Skeletal muscle tissue (tissue), 4 donors: ENCODE measurements around the gene CERK. TPM values are rescaled to one million over a fixed set of nuclear protein-coding genes. Genes with fewer than 3 reads are reported as not detected.

Experiments
- H3K27ac ChIP-seq: one replicate; pipeline ENCODE4 v1.7.0; 2013; ENCODE audit warnings: mild to moderate bottlenecking, low read depth, low read length, inconsistent platforms
- H3K27me3 ChIP-seq, 3 donors: one replicate each; pipeline ENCODE4 v1.7.0; 2013; ENCODE audit warnings: low read length in 3 of 3; ENCODE audit not compliant: control insufficient read depth in 3 of 3, insufficient read depth in 3 of 3
- H3K36me3 ChIP-seq, 3 donors: one replicate each; pipeline ENCODE4 v1.7.0; 2013; ENCODE audit warnings: low read length in 3 of 3; ENCODE audit not compliant: control insufficient read depth in 3 of 3, insufficient read depth in 3 of 3
- H3K4me1 ChIP-seq, 3 donors: one replicate each; pipeline ENCODE4 v1.7.0; 2013; ENCODE audit warnings: low read length in 3 of 3, mild to moderate bottlenecking in 3 of 3; ENCODE audit not compliant: control insufficient read depth in 3 of 3, insufficient read depth in 3 of 3
- H3K4me3 ChIP-seq, 3 donors: one replicate each; pipeline ENCODE4 v1.7.0; 2013; ENCODE audit warnings: low read length in 3 of 3
- H3K9ac ChIP-seq, 3 donors: one replicate each; pipeline ENCODE4 v1.7.0; 2013; ENCODE audit warnings: low read length in 3 of 3, mild to moderate bottlenecking in 3 of 3, moderate library complexity in 2 of 3, low read depth in 1 of 3
- H3K9me3 ChIP-seq, 3 donors: one replicate each; pipeline ENCODE4 v1.7.0; 2013; ENCODE audit warnings: low read length in 3 of 3; ENCODE audit not compliant: control insufficient read depth in 3 of 3
- total RNA-seq: library from RNA; depleted of rRNA; stranded (reverse); fragments of >200 nt; gene quantifications from one replicate; pipeline ENCODE4 v1.2.3, GENCODE V29; 2014
- donor health status: Osteomylitis.

The CERK gene
- total RNA-seq, 1 donor from 2014 or later: 18.3 TPM

- Histone ChIP-seq H3K27me3 (no peaks in the 10 kb centered on the region), H3K4me1 (peaks cover 27 to 52% (median 37%) of the 10 kb centered on the region in 3 donors), H3K9me3 (no peaks in the 10 kb centered on the region), H3K4me3 (no peak overlapping the region), H3K27ac (peak overlapping the region; percentile 40), H3K36me3 (no peaks in the 10 kb centered on the region), H3K9ac (no peak overlapping the region)
These were observed 29.4 kb upstream of the CERK start for GRCh38 chr22:46767249-46767985.

- no peak overlapping the region for H3K27ac ChIP-seq
These were observed 28.6 kb upstream of the CERK start for GRCh38 chr22:46766611-46767010.

DNA sequence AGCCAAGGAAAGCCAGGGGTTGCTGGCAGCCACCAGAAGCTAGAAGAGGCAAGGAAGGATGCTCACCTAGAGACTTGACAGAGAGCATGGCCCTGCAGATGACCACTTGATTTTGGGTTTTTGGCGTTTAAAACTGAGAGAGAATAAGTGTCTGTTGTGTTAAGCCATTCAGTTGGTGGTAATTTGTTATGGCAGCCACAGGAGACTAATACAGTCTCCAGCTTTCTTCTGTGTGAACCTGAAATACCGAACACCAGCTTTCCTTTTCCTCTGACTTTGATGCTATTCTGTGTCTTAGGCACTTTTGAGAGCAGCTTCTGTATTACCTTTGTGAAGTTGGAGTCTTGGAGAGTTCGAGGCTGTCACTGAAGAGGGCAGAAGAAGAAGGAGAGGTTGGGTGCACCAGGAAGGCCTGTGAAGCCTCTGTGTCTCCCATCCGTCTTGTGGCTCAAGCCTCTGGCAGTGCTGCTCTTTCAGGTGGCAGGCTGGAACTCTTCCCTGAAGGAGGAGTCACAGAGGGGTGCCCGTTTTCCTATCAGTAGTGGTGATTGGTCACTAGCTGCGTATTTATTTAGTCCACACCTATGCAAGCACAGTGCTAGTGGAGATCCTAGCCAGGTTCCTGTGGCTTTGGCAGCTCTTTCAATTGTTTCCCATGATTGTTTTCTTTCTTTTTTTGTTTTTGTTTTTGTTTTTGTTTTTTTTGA lies 26.9 kb upstream of the CERK start:
- H3K9me3 ChIP-seq: no peaks in the 10 kb centered on the region
- H3K36me3 ChIP-seq: peaks cover 2 to 3% (median 2%) of the 10 kb centered on the region in 3 donors
- H3K4me1 ChIP-seq: peaks cover 27 to 56% (median 39%) of the 10 kb centered on the region in 3 donors
- no peaks in the 10 kb centered on the region for H3K27me3 ChIP-seq
- no peak overlapping the region for H3K9ac ChIP-seq
- H3K4me3 ChIP-seq: no peak overlapping the region
- H3K27ac ChIP-seq: no peak overlapping the region

More at GRCh38 chr22:46766611-46767010, 28.6 kb upstream of the CERK start:
- H3K9me3 ChIP-seq: no peaks in the 10 kb centered on the region
- peaks cover 29 to 56% (median 39%) of the 10 kb centered on the region in 3 donors for H3K4me1 ChIP-seq
- H3K4me3 ChIP-seq: no peak overlapping the region
- H3K27me3 ChIP-seq: no peaks in the 10 kb centered on the region
- no peak overlapping the region for H3K9ac ChIP-seq
- H3K36me3 ChIP-seq: peaks cover 0 to 2% (median 0%) of the 10 kb centered on the region in 3 donors

- peaks cover 21 to 49% (median 32%) of the 10 kb centered on the region in 3 donors for H3K4me1 ChIP-seq
- H3K36me3 ChIP-seq: peaks cover 2 to 4% (median 2%) of the 10 kb centered on the region in 3 donors
- no peak overlapping the region for H3K4me3 ChIP-seq
- H3K9me3 ChIP-seq: no peaks in the 10 kb centered on the region
- no peaks in the 10 kb centered on the region for H3K27me3 ChIP-seq
- no peak overlapping the region for H3K27ac ChIP-seq
- no peak overlapping the region for H3K9ac ChIP-seq
These were observed 26.2 kb upstream of the CERK start for GRCh38 chr22:46764140-46764680.

GRCh38 chr22:46763051-46763705 lies 25.1 kb upstream of the CERK start:
- Histone ChIP-seq H3K27ac (peak overlapping the region; percentile 95), H3K9me3 (no peaks in the 10 kb centered on the region), H3K36me3 (peaks cover 2 to 4% (median 2%) of the 10 kb centered on the region in 3 donors), H3K9ac (peak overlapping the region; percentile 98 to 100 (median 100)), H3K4me3 (peak overlapping the region; percentile 85 to 100 (median 98)), H3K4me1 (peaks cover 24 to 48% (median 34%) of the 10 kb centered on the region in 3 donors), H3K27me3 (no peaks in the 10 kb centered on the region)

DNA sequence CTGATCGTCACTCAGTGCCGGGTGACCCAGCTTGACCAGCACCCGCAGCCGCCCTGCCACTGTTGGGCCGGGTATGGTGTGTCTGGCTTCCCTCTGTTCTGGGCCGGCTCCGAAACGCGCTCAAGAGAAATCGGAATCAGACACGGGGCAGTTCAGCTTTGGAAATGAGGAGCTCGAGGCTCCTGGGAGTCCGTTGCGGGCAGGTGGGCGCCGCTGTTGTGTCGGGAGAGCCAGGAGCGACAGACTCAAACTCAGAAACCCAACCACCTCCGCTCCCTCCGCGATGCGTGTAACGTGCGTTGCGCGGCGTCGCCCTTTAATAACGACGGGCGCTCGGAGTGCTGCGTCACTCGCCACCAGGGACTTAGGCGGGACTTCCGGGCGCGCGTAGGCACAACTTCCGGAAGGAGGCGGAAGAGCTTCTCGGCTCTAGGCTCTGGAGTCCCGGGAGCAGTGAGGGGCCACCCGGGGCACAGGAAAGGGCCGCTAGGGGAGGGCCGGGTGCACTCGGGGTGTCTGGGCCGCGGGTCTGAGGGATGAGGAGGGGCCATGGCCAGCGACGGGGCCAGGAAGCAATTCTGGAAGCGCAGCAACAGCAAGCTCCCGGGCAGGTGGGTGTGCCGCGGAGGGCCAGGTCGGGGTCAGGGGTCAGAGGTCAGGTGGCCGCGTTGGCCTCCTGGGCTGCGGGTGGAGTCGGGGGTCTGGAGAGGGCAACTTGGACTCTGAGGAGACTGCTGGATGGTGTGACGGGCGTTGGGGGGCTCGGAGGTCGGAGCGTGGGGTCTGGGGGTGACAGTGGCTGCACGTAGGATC lies 24.4 kb upstream of the CERK start, which contains the start of gene TBC1D22A:
Gene TBC1D22A (plus strand): TSS at position 413 of the 813 bp plus-strand sequence. CDS start 137 bp downstream, at position 550.
- no peaks in the 10 kb centered on the region for H3K9me3 ChIP-seq
- peak within 1 kb of the TSS; percentile 85 to 100 (median 98) for H3K4me3 ChIP-seq
- H3K27ac ChIP-seq: peak within 1 kb of the TSS; percentile 95
- H3K27me3 ChIP-seq: no peaks in the 10 kb centered on the region
- peaks cover 2 to 4% (median 2%) of the 10 kb centered on the region in 3 donors for H3K36me3 ChIP-seq
- H3K4me1 ChIP-seq: peaks cover 25 to 43% (median 33%) of the 10 kb centered on the region in 3 donors
- peak within 1 kb of the TSS; percentile 98 to 100 (median 100) for H3K9ac ChIP-seq

- peak overlapping the region; percentile 85 to 100 (median 98) for H3K4me3 ChIP-seq
- peaks cover 2 to 4% (median 2%) of the 10 kb centered on the region in 3 donors for H3K36me3 ChIP-seq
- peak overlapping the region; percentile 95 for H3K27ac ChIP-seq
- H3K4me1 ChIP-seq: peaks cover 25 to 40% (median 33%) of the 10 kb centered on the region in 3 donors
- no peaks in the 10 kb centered on the region for H3K27me3 ChIP-seq
- H3K9me3 ChIP-seq: no peaks in the 10 kb centered on the region
- peak overlapping the region; percentile 98 to 100 (median 100) for H3K9ac ChIP-seq
These were observed 23.6 kb upstream of the CERK start for GRCh38 chr22:46761539-46762237.

DNA sequence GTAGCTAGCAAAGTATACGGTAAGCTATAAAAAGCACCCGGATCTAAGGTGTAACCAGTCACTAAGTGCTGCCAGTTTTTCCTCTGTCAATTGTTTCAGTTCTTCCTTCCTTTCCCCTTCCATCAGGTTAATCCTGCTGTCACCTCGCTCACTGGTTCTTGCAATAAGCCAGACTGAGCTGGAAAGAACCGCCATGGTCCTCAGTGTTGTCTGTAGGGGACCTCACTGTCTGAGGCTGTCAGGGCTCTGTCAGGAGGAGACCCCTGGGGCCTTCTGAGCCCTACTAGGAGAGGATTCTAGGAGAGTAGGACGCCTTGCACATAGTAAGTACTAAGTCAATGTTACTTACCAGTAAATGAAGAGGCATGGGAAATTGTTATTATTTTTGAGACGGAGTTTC lies 23.0 kb upstream of the CERK start:
- peaks cover 2 to 4% (median 2%) of the 10 kb centered on the region in 3 donors for H3K36me3 ChIP-seq
- H3K9me3 ChIP-seq: no peaks in the 10 kb centered on the region
- H3K27ac ChIP-seq: no peak overlapping the region
- H3K4me3 ChIP-seq: peak overlapping the region in 2 of 3 donors; percentile 85 to 98
- H3K4me1 ChIP-seq: peaks cover 25 to 39% (median 31%) of the 10 kb centered on the region in 3 donors
- peak overlapping the region in 1 of 3 donors; percentile 100 for H3K9ac ChIP-seq
- H3K27me3 ChIP-seq: no peaks in the 10 kb centered on the region
